NOMO-1 (cell line): Measurements from ENCODE around the gene VARS2.

Experiments used
- DNase-seq, 2 experiments: peaks; one replicate each; lab custom pipeline; 2025; ENCODE audit not compliant: unreplicated experiment in 2 of 2; lab: John Stamatoyannopoulos, UW

The VARS2 gene

GRCh38 chr6:30960907-30961673 is 47.1 kb downstream of the VARS2 start:
- DNase-seq: peak; percentile 10 to 49

- DNase-seq: no peak
These were observed 48.7 kb downstream of the VARS2 start for GRCh38 chr6:30962716-30963115.

- DNase-seq: no peak
These were observed 49.6 kb downstream of the VARS2 start for GRCh38 chr6:30963641-30964040.

- no peak for DNase-seq
These were observed 50.0 kb downstream of the VARS2 start for GRCh38 chr6:30964075-30964474.

- no peak for DNase-seq
These were observed 51.1 kb downstream of the VARS2 start for GRCh38 chr6:30965140-30965601.

DNA sequence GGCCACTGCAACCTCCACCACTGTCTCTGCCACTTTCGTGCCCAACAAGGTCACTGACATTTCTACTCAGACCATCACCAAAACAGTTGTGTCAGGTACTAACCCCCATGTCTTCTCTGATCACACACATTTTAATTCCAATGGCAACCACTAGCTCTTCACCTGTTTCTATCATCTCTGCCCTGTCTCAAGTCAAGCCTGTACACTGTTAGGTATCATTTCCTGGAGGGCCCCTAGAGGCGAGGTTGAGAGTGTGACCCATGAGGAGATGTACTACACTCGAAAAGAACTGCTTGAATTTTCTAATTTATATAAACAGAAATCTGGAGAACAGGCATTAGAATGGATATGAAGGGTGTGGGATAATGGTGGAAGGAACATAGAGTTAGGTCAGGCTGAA is 52.1 kb downstream of the VARS2 start:
- DNase-seq: no peak

DNA sequence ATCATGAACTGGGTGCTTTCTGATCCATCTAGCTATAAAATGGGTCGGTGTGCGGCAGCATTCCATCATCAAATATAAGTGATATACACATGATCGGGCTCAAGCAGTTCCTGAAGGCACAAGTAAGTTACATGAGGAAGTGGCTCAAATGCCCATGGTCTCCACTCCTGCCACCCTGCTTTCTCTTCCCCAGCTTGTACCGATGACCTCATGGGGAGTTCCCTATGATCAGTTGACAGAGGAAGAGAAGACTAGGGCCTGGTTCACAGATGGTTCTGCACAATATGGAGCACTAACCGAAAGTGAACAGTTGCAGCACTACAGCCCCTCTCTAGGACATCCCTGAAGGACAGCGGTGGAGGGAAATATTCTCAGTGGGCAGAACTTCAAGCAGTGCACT is 55.1 kb downstream of the VARS2 start:
- DNase-seq: peak; percentile 19 to 22

- no peak for DNase-seq
These were observed 56.9 kb downstream of the VARS2 start for GRCh38 chr6:30970946-30971345.

GRCh38 chr6:30972816-30973215 is 58.8 kb downstream of the VARS2 start:
- DNase-seq: no peak

- DNase-seq: peak in 1 of 2 experiments; percentile 11
These were observed 60.6 kb downstream of the VARS2 start for GRCh38 chr6:30974490-30975252.
